IPS-18a (cell line): ENCODE measurements around the gene OSTN.

ENCODE experiments used
- H3K27ac ChIP-seq: one replicate; pipeline ENCODE4 v1.5.1; 2013; ENCODE audit warnings: low read length
- H3K27me3 ChIP-seq: one replicate; pipeline ENCODE4 v1.6.1; 2013; ENCODE audit warnings: mild to moderate bottlenecking, low read length; ENCODE audit not compliant: control insufficient read depth, insufficient read depth
- H3K36me3 ChIP-seq: one replicate; pipeline ENCODE4 v1.6.1; 2013; ENCODE audit warnings: low read depth, low read length; ENCODE audit not compliant: control insufficient read depth
- H3K4me1 ChIP-seq: one replicate; pipeline ENCODE4 v1.6.1; 2013; ENCODE audit warnings: low read depth, low read length; ENCODE audit not compliant: control insufficient read depth
- H3K4me3 ChIP-seq: one replicate; pipeline ENCODE4 v1.5.1; 2013; ENCODE audit warnings: low read length
- H3K9ac ChIP-seq: one replicate; pipeline ENCODE4 v1.6.1; 2013; ENCODE audit warnings: mild to moderate bottlenecking, low read length, moderate library complexity
- H3K9me3 ChIP-seq: one replicate; pipeline ENCODE4 v1.6.1; 2013; ENCODE audit warnings: low read depth, low read length; ENCODE audit not compliant: control insufficient read depth

OSTN gene

DNA sequence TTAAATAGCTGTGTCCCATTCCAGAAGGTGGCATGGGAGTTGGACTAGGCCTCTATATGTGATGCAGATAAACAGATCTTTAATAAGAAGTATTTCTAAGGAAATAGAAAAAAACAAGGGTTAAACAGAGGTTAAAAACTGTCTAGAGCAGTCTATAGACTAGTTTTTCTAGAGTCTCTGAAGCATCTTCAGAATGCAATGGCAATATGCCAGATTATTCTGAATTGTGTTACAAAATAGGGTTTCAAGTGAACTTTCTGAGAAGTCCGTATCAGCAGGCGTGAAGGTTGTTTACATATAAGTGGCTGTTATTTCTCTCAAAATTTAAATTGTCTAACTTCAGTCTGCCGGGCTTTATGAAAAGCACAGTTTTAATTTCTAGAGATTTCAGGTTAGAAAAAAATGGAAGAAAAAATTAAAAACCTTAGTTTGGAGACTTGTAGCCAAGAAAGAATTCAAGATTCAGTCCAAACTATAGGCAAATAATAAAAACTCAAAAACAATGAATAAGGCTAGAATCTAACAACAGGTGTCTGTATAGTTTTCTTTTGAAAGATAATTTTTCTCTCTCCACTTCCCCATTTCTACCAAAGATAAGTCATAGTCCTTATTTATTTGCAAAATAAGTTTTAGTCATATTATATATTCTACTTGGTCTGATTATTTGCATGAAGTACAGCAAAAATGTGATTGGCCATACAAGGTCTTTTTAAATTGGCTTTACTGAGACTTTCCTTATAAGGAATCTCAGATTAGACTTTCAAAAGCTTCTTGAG lies 55.2 kb downstream of the OSTN start:
- H3K9ac ChIP-seq = peak overlapping the region; percentile 12
- no peak overlapping the region for H3K27ac ChIP-seq
- no peak overlapping the region for H3K4me3 ChIP-seq
- H3K36me3 ChIP-seq = no peaks in the 10 kb centered on the region
- peaks cover 61% of the 10 kb centered on the region for H3K4me1 ChIP-seq
- no peaks in the 10 kb centered on the region for H3K9me3 ChIP-seq
- no peaks in the 10 kb centered on the region for H3K27me3 ChIP-seq

DNA sequence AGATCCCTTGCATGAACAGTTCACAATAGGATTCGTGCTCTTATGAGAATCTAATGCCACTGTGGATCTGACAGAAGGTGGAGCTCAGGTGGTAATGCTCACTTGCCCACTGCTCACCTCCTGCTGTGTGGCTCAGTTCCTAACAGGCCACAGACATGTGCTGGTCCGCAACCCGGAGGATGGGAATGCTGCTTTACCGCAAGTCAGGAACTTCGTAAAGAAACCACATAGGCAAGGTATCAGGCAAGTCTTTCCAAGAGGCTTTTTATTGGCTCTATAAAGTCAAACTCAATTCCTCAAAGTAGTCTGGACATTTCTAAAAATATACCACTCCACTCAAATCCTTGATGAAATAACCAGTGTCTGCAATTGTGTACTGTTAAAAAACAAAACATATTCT lies 56.1 kb downstream of the OSTN start:
- H3K4me3 ChIP-seq = no peak overlapping the region
- peak overlapping the region; percentile 17 for H3K9ac ChIP-seq
- no peaks in the 10 kb centered on the region for H3K27me3 ChIP-seq
- no peaks in the 10 kb centered on the region for H3K36me3 ChIP-seq
- H3K4me1 ChIP-seq = peaks cover 56% of the 10 kb centered on the region
- H3K27ac ChIP-seq = no peak overlapping the region
- no peaks in the 10 kb centered on the region for H3K9me3 ChIP-seq

GRCh38 chr3:191256405-191256804 lies 57.4 kb downstream of the OSTN start:
- H3K4me3 ChIP-seq = no peak overlapping the region

DNA sequence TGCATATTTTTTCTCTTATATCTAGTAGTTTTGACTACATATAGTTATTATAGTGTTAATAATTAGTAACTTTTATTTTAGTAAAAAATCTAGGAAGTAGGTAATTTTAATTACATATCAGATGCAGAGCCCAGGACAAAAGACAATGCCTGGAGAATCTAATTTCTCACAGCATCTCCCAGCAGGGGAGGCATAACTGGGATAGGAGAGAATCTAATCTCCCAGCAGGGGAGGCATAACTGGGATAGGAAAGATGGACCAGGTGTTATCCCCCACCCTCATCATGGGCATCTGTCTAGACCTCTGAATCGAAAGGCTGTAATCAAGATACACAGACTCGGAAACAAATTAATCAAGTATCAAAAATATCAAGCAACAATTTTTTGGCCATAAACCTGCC lies 58.2 kb downstream of the OSTN start:
- Histone ChIP-seq H3K27ac (no peak overlapping the region), H3K4me3 (no peak overlapping the region), H3K4me1 (peaks cover 70% of the 10 kb centered on the region), H3K27me3 (no peaks in the 10 kb centered on the region), H3K9ac (no peak overlapping the region), H3K9me3 (no peaks in the 10 kb centered on the region), H3K36me3 (no peaks in the 10 kb centered on the region)

More at GRCh38 chr3:191256405-191256804, 57.4 kb downstream of the OSTN start:
- H3K9ac ChIP-seq = no peak overlapping the region
- H3K36me3 ChIP-seq = no peaks in the 10 kb centered on the region
- H3K9me3 ChIP-seq = no peaks in the 10 kb centered on the region
- no peak overlapping the region for H3K27ac ChIP-seq
- H3K27me3 ChIP-seq = no peaks in the 10 kb centered on the region
- H3K4me1 ChIP-seq = peaks cover 68% of the 10 kb centered on the region

GRCh38 chr3:191259486-191259885 lies 60.4 kb downstream of the OSTN start:
- no peak overlapping the region for H3K9ac ChIP-seq
- H3K4me1 ChIP-seq = peaks cover 48% of the 10 kb centered on the region
- H3K27me3 ChIP-seq = no peaks in the 10 kb centered on the region
- no peaks in the 10 kb centered on the region for H3K9me3 ChIP-seq
- H3K4me3 ChIP-seq = no peak overlapping the region
- H3K27ac ChIP-seq = no peak overlapping the region
- no peaks in the 10 kb centered on the region for H3K36me3 ChIP-seq

- Histone ChIP-seq H3K9me3 (no peaks in the 10 kb centered on the region), H3K36me3 (no peaks in the 10 kb centered on the region), H3K4me1 (peaks cover 36% of the 10 kb centered on the region), H3K9ac (no peak overlapping the region), H3K27ac (no peak overlapping the region), H3K27me3 (no peaks in the 10 kb centered on the region), H3K4me3 (no peak overlapping the region)
Observed at GRCh38 chr3:191260431-191261303, 61.6 kb downstream of the OSTN start.

DNA sequence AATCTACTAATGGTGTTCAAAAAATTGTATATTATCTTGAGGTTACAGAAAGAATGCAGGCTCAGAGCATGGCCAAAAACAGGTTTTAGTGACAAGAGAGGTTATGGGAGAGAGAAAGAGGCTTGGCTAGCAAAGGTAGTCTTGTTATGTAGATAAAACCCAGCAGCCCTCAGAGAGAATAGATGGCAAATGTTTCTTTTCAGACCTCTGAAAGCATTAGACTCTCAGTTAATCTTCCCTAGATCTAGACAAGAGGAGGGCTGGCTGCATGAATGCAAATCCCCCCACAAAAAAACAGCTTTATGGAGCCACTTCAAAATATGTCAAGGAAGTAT lies 62.2 kb downstream of the OSTN start:
- H3K27me3 ChIP-seq = no peaks in the 10 kb centered on the region
- no peaks in the 10 kb centered on the region for H3K9me3 ChIP-seq
- H3K4me3 ChIP-seq = no peak overlapping the region
- H3K4me1 ChIP-seq = peaks cover 33% of the 10 kb centered on the region
- no peak overlapping the region for H3K27ac ChIP-seq
- no peaks in the 10 kb centered on the region for H3K36me3 ChIP-seq
- no peak overlapping the region for H3K9ac ChIP-seq

DNA sequence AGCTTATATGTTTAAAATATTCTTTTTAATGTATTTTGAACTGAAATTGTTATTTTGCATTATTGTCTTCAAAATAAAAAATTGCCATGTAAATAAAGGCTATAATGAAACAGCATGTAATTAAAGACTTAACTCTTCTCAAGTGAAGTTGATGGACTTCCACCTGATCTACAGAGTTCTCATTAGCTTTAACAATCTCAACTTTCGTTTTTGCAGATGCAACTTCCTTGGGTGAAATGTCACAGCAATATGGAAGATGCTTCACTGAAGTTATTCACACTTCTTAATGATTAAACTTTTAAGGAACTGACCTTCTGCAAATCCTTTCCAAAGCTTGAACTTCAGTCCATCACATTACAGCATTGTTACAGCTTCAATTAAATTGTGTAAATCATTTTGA lies 63.6 kb downstream of the OSTN start:
- Histone ChIP-seq H3K36me3 (no peaks in the 10 kb centered on the region), H3K9me3 (no peaks in the 10 kb centered on the region), H3K27ac (no peak overlapping the region), H3K9ac (no peak overlapping the region), H3K27me3 (no peaks in the 10 kb centered on the region), H3K4me3 (no peak overlapping the region), H3K4me1 (peaks cover 29% of the 10 kb centered on the region)

DNA sequence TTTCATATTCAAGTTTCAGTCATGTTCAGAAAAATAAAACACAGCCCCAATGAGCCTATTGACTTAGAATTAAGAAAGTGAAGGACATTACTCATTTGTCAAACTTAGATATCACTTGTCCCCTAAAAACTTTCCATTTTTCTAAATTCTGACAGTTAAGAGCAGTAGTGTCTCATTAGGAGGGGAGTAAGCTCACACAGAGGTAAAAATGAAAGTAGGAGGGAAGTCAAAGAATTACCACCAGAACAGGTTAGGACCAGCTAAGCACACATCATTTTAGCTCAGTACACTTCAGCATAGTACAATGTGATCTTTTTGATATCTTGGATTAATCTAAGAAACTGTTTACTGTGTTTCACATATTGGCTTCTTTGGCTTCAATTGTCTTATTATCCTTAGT lies 64.3 kb downstream of the OSTN start:
- no peak overlapping the region for H3K27ac ChIP-seq
- no peak overlapping the region for H3K4me3 ChIP-seq
- no peak overlapping the region for H3K9ac ChIP-seq
- H3K36me3 ChIP-seq = no peaks in the 10 kb centered on the region
- no peaks in the 10 kb centered on the region for H3K9me3 ChIP-seq
- no peaks in the 10 kb centered on the region for H3K27me3 ChIP-seq
- peaks cover 22% of the 10 kb centered on the region for H3K4me1 ChIP-seq

DNA sequence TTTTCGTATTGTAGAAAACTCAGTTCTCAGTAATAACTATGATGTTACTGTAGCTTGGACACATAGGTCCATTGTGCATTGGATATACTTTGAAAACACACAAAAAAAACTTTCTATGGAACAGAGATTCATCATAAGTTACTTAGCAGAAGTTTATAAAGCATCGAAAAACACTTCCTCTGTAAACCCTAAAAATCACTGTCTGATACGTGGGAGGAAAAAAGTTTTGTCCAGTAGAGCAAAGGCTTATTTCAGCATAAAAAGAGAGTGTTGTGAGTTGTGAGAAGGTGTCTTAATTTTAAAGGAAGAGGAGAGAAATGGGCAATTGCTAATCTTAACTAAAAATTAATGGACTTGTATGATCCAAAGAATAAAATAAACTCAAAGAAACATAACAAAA lies 64.8 kb downstream of the OSTN start:
- Histone ChIP-seq H3K4me1 (peaks cover 17% of the 10 kb centered on the region), H3K4me3 (no peak overlapping the region), H3K9me3 (no peaks in the 10 kb centered on the region), H3K36me3 (no peaks in the 10 kb centered on the region), H3K27ac (no peak overlapping the region), H3K27me3 (no peaks in the 10 kb centered on the region), H3K9ac (no peak overlapping the region)

DNA sequence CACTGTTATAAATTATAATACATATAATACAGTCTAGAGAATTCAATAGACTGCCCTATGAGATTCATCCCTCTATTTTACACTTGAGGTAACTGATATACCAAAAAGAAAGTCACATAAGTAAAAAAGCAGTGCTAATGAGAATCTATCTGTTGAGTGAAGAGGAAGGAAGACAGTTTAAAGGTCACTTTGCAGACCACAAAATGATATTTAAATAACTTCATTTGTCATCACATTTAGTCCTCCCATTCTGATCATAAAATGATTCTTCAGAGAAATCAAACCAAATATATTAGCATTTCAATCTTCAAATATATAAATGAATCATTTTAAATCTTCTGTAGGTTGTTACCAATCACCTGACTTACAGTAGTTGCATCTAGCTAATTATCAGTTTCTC lies 69.7 kb downstream of the OSTN start:
- Histone ChIP-seq H3K27me3 (no peaks in the 10 kb centered on the region), H3K36me3 (no peaks in the 10 kb centered on the region), H3K27ac (no peak overlapping the region), H3K9me3 (no peaks in the 10 kb centered on the region), H3K4me3 (no peak overlapping the region), H3K4me1 (no peaks in the 10 kb centered on the region), H3K9ac (no peak overlapping the region)
